SU-DHL-6 (cell line): ENCODE measurements around the gene KAZN.

Experiments
- EZH2phosphoT487 ChIP-seq: fragments of 200-600 bp; sonication (generic), shearing (Covaris generic); conservative IDR thresholded peaks from 2 replicates; pipeline ENCODE4 v1.6.1; 2018; ENCODE audit warnings: mild to moderate bottlenecking, antibody characterized with exemption, low read length, moderate library complexity, mixed read lengths
- TF ChIP-seq, protein P1 (sequence below): fragments of 200-600 bp; sonication (generic); IDR thresholded peaks from one replicate; pipeline ENCODE4 v1.5.1; 2017; ENCODE audit warnings: antibody characterized with exemption, mild to moderate bottlenecking, low read length, moderate library complexity; ENCODE audit not compliant: insufficient read depth, poor library complexity, severe bottlenecking

DNA sequence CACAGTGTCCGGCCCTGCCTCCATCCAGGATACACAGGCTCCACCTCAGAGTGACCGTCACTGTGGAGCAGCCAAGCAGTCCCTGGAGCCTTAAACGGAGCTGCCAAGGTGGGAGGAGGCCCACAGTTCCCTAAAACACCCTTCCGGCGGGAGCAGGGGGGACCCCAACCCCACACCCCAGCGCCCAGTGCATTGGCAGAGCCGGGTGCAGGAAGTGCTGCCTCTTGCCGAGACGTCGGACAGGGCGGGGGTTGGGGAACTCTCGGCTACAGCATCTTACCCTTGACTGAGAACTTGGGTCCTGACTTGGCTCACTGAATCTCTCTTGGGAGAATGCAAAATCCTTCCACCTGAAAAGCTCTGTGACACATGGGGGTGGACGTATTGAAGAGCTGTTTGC, 516.4 kb downstream of the KAZN start:
- TF ChIP-seq, protein P1, sequence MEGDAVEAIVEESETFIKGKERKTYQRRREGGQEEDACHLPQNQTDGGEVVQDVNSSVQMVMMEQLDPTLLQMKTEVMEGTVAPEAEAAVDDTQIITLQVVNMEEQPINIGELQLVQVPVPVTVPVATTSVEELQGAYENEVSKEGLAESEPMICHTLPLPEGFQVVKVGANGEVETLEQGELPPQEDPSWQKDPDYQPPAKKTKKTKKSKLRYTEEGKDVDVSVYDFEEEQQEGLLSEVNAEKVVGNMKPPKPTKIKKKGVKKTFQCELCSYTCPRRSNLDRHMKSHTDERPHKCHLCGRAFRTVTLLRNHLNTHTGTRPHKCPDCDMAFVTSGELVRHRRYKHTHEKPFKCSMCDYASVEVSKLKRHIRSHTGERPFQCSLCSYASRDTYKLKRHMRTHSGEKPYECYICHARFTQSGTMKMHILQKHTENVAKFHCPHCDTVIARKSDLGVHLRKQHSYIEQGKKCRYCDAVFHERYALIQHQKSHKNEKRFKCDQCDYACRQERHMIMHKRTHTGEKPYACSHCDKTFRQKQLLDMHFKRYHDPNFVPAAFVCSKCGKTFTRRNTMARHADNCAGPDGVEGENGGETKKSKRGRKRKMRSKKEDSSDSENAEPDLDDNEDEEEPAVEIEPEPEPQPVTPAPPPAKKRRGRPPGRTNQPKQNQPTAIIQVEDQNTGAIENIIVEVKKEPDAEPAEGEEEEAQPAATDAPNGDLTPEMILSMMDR: no peak
- no peak for TF ChIP-seq EZH2phosphoT487
